ENCODE measurements around the gene SSBP4. TPM values are rescaled to one million over a fixed set of nuclear protein-coding genes. Genes with fewer than 3 reads are reported as not detected.
"Not testable (repeated sequence)": the region's sequence is repeated elsewhere in the genome, so short reads cannot be mapped to it uniquely, and the experiment has no call there.

The SSBP4 gene
- 89.4 TPM for polyA plus RNA-seq (2013, experiment 1 of 2)
- 70.1 TPM for polyA plus RNA-seq (2013, experiment 2 of 2)

DNA sequence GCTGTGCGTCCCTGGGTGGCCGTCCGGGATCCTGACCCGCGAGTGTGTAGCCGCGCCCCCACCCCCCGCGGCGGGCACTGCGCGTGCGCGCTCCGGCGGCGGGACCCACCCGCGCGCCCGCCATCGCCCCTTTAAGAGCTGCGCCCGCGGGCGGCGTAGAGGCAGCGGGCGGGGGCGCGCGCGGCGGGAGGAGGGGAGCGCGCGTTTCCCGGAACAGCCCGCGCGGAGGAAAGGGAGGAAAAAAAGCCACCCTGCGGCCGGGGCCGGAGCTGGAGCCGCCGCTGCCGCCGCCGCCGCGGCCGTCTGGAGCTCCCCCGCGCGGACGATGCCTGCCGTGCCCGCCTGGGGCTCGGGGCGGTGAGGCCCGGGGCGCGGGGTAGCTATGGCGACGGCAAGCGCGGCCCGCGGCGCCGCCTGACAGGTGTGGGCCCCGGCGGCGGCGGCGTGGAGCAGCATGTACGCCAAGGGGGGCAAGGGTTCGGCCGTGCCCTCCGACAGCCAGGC is at the start of gene SSBP4:
SSBP4 (plus strand) TSS at position 204 of the 504 bp plus-strand sequence; CDS start at position 455, 251 bp downstream.
- peak within 1 kb of the TSS; percentile 66 for H3K4me3 ChIP-seq (ENCODE audit: extremely low read depth, insufficient read depth, low read length, poor library complexity, severe bottlenecking)
- peaks cover 33% of the 10 kb centered on the region for H3K4me1 ChIP-seq (ENCODE audit: control insufficient read depth, insufficient read depth, low read length, poor library complexity, severe bottlenecking)
- H3K36me3 ChIP-seq (ENCODE audit: control insufficient read depth, insufficient read depth, low read length) = peaks cover 5% of the 10 kb centered on the region
- WGBS, 2 experiments (ENCODE audit: insufficient coverage in 2 of 2) = 0% methylated on average over 55 to 63 of the region's 80 CpGs
- no peaks in the 10 kb centered on the region for H3K9me3 ChIP-seq (ENCODE audit: control insufficient read depth, low read length)
- peak within 1 kb of the TSS; percentile 62 for H3K27ac ChIP-seq (ENCODE audit: low read depth, low read length, severe bottlenecking)

DNA sequence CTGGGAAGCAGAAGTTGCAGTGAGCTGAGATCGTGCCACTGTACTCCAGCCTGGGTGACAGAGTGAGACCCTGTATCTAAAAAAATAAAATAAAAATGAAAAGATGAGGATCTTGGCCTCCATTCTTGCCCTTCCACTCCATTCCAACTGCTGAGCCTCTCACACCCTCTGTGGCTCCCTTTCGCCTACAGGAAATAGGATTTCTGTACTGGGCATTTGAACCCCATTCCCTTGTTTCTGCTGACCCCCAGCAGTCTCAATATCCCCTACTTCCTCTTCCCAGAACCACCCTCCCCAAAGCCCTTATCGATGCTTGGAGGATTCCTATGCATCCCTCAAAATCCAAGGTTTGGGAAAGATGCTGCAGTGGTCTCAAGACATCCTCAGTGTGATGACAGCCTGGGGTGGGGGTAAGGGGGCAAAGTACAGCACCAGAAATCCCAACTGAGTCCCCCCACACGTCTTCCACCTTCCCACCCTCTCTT is 45.7 kb upstream of the SSBP4 start:
- H3K4me1 ChIP-seq (ENCODE audit: control insufficient read depth, insufficient read depth, low read length, poor library complexity, severe bottlenecking) = peaks cover 23% of the 10 kb centered on the region
- no peaks in the 10 kb centered on the region for H3K36me3 ChIP-seq (ENCODE audit: control insufficient read depth, insufficient read depth, low read length)
- no peak overlapping the region for H3K4me3 ChIP-seq (ENCODE audit: extremely low read depth, insufficient read depth, low read length, poor library complexity, severe bottlenecking)
- H3K27ac ChIP-seq (ENCODE audit: low read depth, low read length, severe bottlenecking) = peak overlapping the region; percentile 95
- 100% methylated on average over 1 to 2 of the region's 4 CpGs for WGBS, 2 experiments (ENCODE audit: insufficient coverage in 2 of 2)
- no peaks in the 10 kb centered on the region for H3K9me3 ChIP-seq (ENCODE audit: control insufficient read depth, low read length)

DNA sequence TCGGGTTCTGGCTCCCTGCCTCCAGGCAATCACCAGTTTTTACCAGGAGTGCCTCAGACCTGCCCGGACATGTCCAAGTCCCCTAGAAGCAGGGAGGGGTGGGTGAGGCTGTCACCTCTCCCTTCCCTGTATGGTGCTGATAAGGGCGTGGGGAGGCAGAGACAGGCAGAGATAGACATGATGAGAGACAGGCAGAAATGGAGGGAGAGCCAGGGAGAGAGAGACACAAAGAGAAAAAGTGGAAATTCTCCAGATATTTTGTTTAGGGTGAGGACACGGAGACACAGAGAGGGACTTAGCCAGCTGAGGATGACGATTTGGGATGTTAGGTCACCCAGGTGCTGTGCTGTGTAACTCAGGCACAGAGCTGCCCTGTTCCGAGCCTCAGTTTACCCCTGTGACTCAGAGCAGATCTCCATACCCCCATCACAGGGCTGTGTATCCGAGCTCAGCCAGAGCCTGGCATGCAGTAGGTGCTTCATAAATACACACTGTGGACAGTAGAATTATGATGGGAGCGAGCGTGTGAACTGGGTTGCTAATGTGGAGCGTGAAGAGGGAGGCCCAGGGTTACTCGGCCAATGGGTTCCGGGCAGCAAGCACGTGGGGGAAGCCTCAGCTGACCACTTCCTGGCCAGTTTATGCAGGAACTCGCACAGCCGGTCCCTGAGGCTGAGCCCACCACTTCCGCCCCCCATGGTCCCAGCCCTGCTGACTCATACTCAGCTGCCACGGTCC is 45.1 kb upstream of the SSBP4 start:
- Histone ChIP-seq H3K4me3 (ENCODE audit: extremely low read depth, insufficient read depth, low read length, poor library complexity, severe bottlenecking) (no peak overlapping the region), H3K27ac (ENCODE audit: low read depth, low read length, severe bottlenecking) (peak overlapping the region; percentile 95), H3K4me1 (ENCODE audit: control insufficient read depth, insufficient read depth, low read length, poor library complexity, severe bottlenecking) (peaks cover 18% of the 10 kb centered on the region), H3K9me3 (ENCODE audit: control insufficient read depth, low read length) (no peaks in the 10 kb centered on the region), H3K36me3 (ENCODE audit: control insufficient read depth, insufficient read depth, low read length) (no peaks in the 10 kb centered on the region)
- WGBS, 2 experiments (ENCODE audit: insufficient coverage in 2 of 2) = 22 to 34% methylated on average over 7 to 10 of the region's 17 CpGs

- WGBS, 2 experiments (ENCODE audit: insufficient coverage in 2 of 2) = 93 to 96% methylated on average over 4 of the region's 6 CpGs
- H3K27ac ChIP-seq (ENCODE audit: low read depth, low read length, severe bottlenecking) = no peak overlapping the region
- no peak overlapping the region for H3K4me3 ChIP-seq (ENCODE audit: extremely low read depth, insufficient read depth, low read length, poor library complexity, severe bottlenecking)
- H3K9me3 ChIP-seq (ENCODE audit: control insufficient read depth, low read length) = no peaks in the 10 kb centered on the region
- H3K4me1 ChIP-seq (ENCODE audit: control insufficient read depth, insufficient read depth, low read length, poor library complexity, severe bottlenecking) = peaks cover 14% of the 10 kb centered on the region
- H3K36me3 ChIP-seq (ENCODE audit: control insufficient read depth, insufficient read depth, low read length) = no peaks in the 10 kb centered on the region
Observed at GRCh38 chr19:18377026-18377425, 42.2 kb upstream of the SSBP4 start.

GRCh38 chr19:18379803-18380747 is 39.1 kb upstream of the SSBP4 start:
- Histone ChIP-seq H3K27ac (ENCODE audit: low read depth, low read length, severe bottlenecking) (peak overlapping the region; percentile 39), H3K36me3 (ENCODE audit: control insufficient read depth, insufficient read depth, low read length) (no peaks in the 10 kb centered on the region), H3K9me3 (ENCODE audit: control insufficient read depth, low read length) (no peaks in the 10 kb centered on the region), H3K4me1 (ENCODE audit: control insufficient read depth, insufficient read depth, low read length, poor library complexity, severe bottlenecking) (peaks cover 18% of the 10 kb centered on the region), H3K4me3 (ENCODE audit: extremely low read depth, insufficient read depth, low read length, poor library complexity, severe bottlenecking) (no peak overlapping the region)
- WGBS, 2 experiments (ENCODE audit: insufficient coverage in 2 of 2) = 84 to 91% methylated on average over 12 to 20 of the region's 22 CpGs

GRCh38 chr19:18380843-18381242 is 38.4 kb upstream of the SSBP4 start:
- Histone ChIP-seq H3K4me1 (ENCODE audit: control insufficient read depth, insufficient read depth, low read length, poor library complexity, severe bottlenecking) (peaks cover 25% of the 10 kb centered on the region), H3K36me3 (ENCODE audit: control insufficient read depth, insufficient read depth, low read length) (no peaks in the 10 kb centered on the region), H3K4me3 (ENCODE audit: extremely low read depth, insufficient read depth, low read length, poor library complexity, severe bottlenecking) (no peak overlapping the region), H3K9me3 (ENCODE audit: control insufficient read depth, low read length) (no peaks in the 10 kb centered on the region), H3K27ac (ENCODE audit: low read depth, low read length, severe bottlenecking) (no peak overlapping the region)
- WGBS, 2 experiments (ENCODE audit: insufficient coverage in 2 of 2) = 63 to 73% methylated on average over 2 of the region's 3 CpGs

DNA sequence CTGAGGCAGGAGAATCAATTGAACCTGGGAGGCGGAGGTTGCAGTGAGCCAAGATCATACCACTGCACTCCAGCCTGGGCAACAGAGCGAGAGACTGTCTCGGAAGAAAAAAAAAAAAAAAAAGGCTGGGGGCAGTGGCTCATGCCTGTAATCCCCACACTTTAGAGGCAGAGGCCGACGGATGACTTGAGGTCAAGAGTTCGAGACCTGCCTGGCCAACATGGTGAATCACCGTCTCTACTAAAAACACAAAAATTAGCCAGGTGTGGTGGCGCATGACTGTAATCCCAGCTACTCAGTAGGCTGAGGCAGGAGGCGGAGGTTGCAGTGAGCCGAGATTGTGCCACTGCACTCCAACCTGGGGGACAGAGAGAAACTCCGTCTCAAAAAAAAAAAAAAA is 35.6 kb upstream of the SSBP4 start:
- H3K4me1 ChIP-seq (ENCODE audit: control insufficient read depth, insufficient read depth, low read length, poor library complexity, severe bottlenecking) = peaks cover 35% of the 10 kb centered on the region

GRCh38 chr19:18384775-18385174 is 34.4 kb upstream of the SSBP4 start:
- Histone ChIP-seq H3K27ac (ENCODE audit: low read depth, low read length, severe bottlenecking) (no peak overlapping the region), H3K4me1 (ENCODE audit: control insufficient read depth, insufficient read depth, low read length, poor library complexity, severe bottlenecking) (peaks cover 35% of the 10 kb centered on the region), H3K4me3 (ENCODE audit: extremely low read depth, insufficient read depth, low read length, poor library complexity, severe bottlenecking) (no peak overlapping the region), H3K9me3 (ENCODE audit: control insufficient read depth, low read length) (no peaks in the 10 kb centered on the region), H3K36me3 (ENCODE audit: control insufficient read depth, insufficient read depth, low read length) (peaks cover 11% of the 10 kb centered on the region)
- 92 to 94% methylated on average over 5 to 7 of the region's 7 CpGs for WGBS, 2 experiments (ENCODE audit: insufficient coverage in 2 of 2)

More for the DNA sequence above, 35.6 kb upstream of the SSBP4 start:
- H3K4me3 ChIP-seq (ENCODE audit: extremely low read depth, insufficient read depth, low read length, poor library complexity, severe bottlenecking); H3K9me3 ChIP-seq (ENCODE audit: control insufficient read depth, low read length); H3K36me3 ChIP-seq (ENCODE audit: control insufficient read depth, insufficient read depth, low read length); H3K27ac ChIP-seq (ENCODE audit: low read depth, low read length, severe bottlenecking): not testable (repeated sequence)
- WGBS, 2 experiments (ENCODE audit: insufficient coverage in 2 of 2) = 100% methylated on average over 5 of the region's 11 CpGs

DNA sequence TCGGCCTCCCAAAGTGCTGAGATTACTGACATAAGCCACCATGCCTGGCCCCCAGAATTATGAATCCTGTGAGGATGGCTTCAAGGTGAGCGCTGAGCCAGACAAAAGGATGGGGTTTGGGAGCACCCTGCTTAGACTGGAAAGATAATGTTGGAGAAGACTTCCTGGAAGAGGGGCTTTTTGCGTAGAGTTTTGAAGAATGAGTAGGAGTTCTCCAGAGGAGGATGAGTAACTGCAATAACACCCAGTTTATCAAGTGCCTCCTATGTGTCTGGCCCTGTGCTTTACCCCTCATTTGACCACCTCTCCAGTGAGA is 33.9 kb upstream of the SSBP4 start:
- Histone ChIP-seq H3K4me3 (ENCODE audit: extremely low read depth, insufficient read depth, low read length, poor library complexity, severe bottlenecking) (no peak overlapping the region), H3K36me3 (ENCODE audit: control insufficient read depth, insufficient read depth, low read length) (peaks cover 11% of the 10 kb centered on the region), H3K27ac (ENCODE audit: low read depth, low read length, severe bottlenecking) (peak overlapping the region; percentile 55), H3K4me1 (ENCODE audit: control insufficient read depth, insufficient read depth, low read length, poor library complexity, severe bottlenecking) (peaks cover 31% of the 10 kb centered on the region), H3K9me3 (ENCODE audit: control insufficient read depth, low read length) (no peaks in the 10 kb centered on the region)
- 96 to 100% methylated on average over 1 to 3 of the region's 3 CpGs for WGBS, 2 experiments (ENCODE audit: insufficient coverage in 2 of 2)

- Histone ChIP-seq H3K4me1 (ENCODE audit: control insufficient read depth, insufficient read depth, low read length, poor library complexity, severe bottlenecking) (peaks cover 31% of the 10 kb centered on the region), H3K36me3 (ENCODE audit: control insufficient read depth, insufficient read depth, low read length) (peaks cover 11% of the 10 kb centered on the region), H3K9me3 (ENCODE audit: control insufficient read depth, low read length) (no peaks in the 10 kb centered on the region), H3K4me3 (ENCODE audit: extremely low read depth, insufficient read depth, low read length, poor library complexity, severe bottlenecking) (peak within 1 kb of the TSS; percentile 47), H3K27ac (ENCODE audit: low read depth, low read length, severe bottlenecking) (peak within 1 kb of the TSS; percentile 55)
- 73 to 79% methylated on average over 19 to 30 of the region's 33 CpGs for WGBS, 2 experiments (ENCODE audit: insufficient coverage in 2 of 2)
Observed at GRCh38 chr19:18385675-18386542, 33.3 kb upstream of the SSBP4 start, which contains the start of gene GDF15. GDF15 (plus strand) TSS chr19:18386158; CDS start chr19:18386190, 32 bp downstream.

Data from mesodermal cell (in vitro differentiated cells).